GM20000 (cell line): ENCODE measurements around the gene KCNJ11.

Experiments used
- DNase-seq: peaks from one replicate; pipeline ENCODE4 v3.0.0; 2012; ENCODE audit warnings: low spot score
- TF ChIP-seq, protein P1 (sequence below): IDR thresholded peaks from 2 replicates; pipeline ENCODE4 v1.5.1; 2012; ENCODE audit warnings: mild to moderate bottlenecking, control low read depth; ENCODE audit errors: extremely low read depth, missing control alignments

The KCNJ11 gene

DNA sequence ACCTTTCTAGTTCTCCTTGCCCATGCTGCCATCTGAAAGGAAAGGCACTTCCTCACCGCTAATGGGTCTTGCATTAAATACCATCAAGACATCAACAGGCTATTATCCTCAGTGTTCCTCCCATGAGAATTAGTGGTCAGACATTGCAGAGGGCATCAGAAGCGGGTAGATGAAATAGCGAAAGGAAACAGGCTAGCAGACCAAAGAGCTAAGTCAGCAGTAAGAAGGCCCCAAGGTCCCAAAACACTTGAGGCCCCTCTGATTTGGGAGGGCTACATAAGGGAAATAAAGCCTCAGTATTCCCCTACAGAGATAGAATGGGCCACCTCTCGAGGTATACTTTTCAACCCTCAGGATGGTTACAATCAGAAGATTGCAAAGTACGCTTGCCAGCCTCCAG lies 12.9 kb downstream of the KCNJ11 start:
- DNase-seq: no peak
- TF ChIP-seq, protein P1, sequence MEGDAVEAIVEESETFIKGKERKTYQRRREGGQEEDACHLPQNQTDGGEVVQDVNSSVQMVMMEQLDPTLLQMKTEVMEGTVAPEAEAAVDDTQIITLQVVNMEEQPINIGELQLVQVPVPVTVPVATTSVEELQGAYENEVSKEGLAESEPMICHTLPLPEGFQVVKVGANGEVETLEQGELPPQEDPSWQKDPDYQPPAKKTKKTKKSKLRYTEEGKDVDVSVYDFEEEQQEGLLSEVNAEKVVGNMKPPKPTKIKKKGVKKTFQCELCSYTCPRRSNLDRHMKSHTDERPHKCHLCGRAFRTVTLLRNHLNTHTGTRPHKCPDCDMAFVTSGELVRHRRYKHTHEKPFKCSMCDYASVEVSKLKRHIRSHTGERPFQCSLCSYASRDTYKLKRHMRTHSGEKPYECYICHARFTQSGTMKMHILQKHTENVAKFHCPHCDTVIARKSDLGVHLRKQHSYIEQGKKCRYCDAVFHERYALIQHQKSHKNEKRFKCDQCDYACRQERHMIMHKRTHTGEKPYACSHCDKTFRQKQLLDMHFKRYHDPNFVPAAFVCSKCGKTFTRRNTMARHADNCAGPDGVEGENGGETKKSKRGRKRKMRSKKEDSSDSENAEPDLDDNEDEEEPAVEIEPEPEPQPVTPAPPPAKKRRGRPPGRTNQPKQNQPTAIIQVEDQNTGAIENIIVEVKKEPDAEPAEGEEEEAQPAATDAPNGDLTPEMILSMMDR: no peak

DNA sequence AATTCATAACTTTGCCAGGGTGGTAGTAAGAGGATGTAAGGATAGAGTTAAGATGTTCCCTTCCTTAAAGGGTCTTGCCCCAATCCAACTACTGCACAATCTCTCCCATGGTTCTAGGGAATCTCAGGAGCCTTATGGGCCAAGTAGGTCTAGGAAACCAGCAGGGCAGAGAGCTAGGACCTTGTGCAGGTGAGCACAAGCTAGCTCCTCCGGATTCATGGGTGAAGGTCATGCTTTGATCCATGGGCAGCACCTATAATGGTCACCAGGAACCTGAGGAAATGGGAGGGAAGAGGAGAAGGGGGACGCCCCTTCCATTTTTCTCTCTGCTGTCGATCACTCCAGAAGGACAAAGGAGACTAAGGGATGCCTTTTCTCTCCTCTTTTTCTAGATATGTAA lies 16.8 kb downstream of the KCNJ11 start:
- no peak for DNase-seq
- TF ChIP-seq, protein P1: no peak

DNA sequence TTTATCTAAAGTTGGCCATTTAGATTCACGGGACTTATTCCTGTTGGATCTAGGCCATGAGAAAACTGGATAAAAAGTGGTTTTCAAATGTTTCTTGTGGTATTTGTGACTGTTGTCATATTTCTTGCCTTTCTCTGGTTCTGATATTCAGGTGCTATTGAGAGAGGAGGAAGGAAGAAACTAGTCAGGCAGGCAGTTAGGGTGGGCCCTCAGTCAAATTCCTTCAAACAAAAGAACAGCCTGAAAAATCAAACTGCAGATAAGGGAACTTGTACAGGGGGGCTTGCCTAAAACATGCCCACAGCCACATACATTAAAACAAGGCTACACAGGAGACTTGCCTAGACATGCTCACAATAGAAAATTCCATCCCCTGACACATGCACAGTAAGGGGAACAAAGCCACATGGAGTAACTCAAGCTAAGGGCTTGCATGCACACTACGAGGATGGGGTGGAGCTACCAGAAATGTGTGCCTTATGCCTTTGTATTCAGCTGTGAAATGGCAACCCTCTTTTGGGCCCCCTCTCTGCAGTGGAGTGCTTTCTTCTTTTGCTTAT lies 18.7 kb downstream of the KCNJ11 start:
- TF ChIP-seq, protein P1: no peak
- DNase-seq: no peak

DNA sequence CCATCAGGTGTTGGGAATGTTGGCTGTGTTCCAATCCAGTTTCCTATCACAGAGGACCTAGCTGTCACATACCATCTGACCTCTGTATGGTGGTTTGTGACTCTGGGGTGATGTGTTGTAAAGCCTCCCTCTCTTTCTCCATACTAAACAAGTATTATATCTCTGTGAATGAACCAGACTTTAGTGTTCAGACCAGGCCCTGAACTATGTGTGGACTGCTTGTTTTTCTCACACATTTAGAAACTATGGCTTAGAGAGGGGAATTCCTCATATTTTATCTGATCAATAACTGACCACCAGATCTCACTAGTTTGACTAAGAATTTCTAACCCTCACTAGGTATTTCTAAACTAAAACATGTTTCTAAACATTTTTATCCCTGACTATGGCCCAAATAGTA lies 19.4 kb downstream of the KCNJ11 start:
- TF ChIP-seq, protein P1: no peak

DNA sequence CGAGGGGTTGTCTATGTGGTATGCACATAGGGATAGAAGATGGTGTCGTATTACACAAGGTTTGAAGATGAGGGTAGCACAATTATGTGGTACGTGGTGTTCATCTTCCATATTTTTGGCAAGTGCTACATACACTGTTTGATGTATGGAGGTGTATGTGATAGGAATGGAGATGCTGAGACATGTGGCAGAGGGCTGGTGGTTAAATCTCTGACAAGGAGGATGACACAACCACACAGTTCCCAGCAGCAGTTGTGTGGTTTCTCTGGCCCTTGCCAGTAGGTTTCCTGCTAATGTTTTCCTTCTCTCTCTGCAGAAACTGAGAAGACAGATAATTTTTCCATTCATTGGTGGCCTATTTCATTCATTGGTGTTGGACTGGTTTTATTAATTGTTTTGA lies 19.9 kb downstream of the KCNJ11 start:
- TF ChIP-seq, protein P1: no peak
- no peak for DNase-seq

More for the DNA sequence above, 19.4 kb downstream of the KCNJ11 start:
- no peak for DNase-seq

DNA sequence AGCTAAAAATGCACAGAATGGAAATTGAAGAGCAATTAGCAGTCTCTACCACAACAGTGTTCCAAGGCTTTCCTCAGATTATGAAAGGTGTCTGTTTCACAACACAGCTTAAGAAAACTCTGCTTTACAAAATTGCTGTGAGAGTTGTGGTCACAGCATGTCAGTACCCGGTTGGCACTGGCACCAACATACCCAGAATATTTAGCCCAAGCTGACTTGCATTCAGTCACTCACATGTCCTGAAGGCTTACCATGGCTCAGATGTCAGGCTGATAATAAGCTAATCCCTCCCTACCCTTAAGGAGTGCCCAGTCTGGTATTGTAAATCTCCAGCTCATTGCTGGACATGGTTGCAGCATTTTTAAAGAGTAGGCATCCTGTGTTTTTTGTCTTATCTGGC lies 22.0 kb downstream of the KCNJ11 start:
- DNase-seq: no peak
- TF ChIP-seq, protein P1: no peak

DNA sequence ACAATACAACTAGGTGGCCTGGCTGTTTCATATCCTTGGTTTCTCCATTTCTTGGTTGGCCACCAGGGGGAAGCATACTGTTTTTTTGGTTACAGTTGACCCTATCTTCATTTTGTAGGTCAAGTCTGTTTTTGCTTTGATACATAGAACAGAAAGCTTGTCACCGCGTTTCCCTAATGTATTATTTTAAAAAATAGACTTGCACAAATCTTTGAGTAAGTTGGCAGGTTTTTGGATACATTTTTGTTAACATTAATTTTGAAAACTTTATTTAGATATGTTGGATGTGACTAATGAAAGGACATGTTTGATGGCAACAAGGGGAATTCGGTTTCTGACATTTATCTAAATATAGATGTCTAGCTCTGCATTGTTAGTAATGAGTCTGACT lies 33.9 kb downstream of the KCNJ11 start:
- TF ChIP-seq, protein P1: peak; percentile 31
- peak; percentile 83 for DNase-seq
